Measurements from ENCODE around the gene PLS1. TPM values are rescaled to one million over a fixed set of nuclear protein-coding genes. Genes with fewer than 3 reads are reported as not detected.

PLS1 gene
- total and polyA plus RNA-seq, 8 donors = 11.4 to 40.4 (median 17.4) TPM

DNA sequence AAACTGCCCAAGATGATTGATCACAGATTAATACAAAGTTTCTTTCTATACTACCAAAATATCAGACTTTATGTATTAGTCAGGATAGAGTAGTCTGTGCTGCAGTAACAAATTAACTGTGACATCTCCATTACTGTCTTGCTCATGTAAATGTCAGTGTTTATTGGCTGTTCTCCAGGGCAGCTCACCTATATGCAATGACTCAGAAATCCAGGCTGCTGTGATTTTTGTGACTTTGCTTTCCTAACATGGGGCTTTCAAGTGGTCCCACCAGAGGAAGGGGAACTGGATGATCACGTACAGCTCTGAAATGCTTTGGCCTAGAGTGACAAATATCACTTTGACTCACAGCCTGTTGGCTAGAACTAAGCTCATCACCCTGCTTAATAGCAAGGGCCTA, 12.9 kb downstream of the PLS1 start:
- Histone ChIP-seq H3K27ac (no peak overlapping the region), H3K36me3 (no peaks in the 10 kb centered on the region), H3K27me3 (no peaks in the 10 kb centered on the region), H3K4me1 (no peaks in the 10 kb centered on the region), H3K4me3 (no peak overlapping the region), H3K9me3 (no peaks in the 10 kb centered on the region)
- TF ChIP-seq, protein P1, sequence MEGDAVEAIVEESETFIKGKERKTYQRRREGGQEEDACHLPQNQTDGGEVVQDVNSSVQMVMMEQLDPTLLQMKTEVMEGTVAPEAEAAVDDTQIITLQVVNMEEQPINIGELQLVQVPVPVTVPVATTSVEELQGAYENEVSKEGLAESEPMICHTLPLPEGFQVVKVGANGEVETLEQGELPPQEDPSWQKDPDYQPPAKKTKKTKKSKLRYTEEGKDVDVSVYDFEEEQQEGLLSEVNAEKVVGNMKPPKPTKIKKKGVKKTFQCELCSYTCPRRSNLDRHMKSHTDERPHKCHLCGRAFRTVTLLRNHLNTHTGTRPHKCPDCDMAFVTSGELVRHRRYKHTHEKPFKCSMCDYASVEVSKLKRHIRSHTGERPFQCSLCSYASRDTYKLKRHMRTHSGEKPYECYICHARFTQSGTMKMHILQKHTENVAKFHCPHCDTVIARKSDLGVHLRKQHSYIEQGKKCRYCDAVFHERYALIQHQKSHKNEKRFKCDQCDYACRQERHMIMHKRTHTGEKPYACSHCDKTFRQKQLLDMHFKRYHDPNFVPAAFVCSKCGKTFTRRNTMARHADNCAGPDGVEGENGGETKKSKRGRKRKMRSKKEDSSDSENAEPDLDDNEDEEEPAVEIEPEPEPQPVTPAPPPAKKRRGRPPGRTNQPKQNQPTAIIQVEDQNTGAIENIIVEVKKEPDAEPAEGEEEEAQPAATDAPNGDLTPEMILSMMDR (IDR thresholded peaks at IDR 0.05) = no peak
- DNase-seq (no peak), ATAC-seq (no peak)
- intact Hi-C loops (cut with DNase I) = no loop called here

DNA sequence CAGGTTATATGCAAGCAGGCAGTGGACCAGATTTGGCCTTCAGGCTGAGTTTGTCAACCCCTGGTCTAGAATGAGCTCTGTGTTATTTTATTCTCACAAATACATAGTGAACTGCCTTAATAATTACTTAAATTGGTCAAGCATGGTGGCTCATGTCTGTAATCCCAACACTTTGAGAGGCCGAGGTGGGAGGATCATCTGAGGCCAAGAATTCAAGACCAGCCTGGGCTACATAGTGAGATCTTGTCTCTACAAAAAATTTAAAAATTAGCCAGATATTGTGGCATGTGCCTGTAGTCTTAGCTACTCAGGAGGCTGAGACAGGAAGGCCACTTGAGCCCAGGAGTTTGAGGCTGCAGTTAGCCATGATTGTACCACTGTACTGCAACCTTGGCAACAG, 15.0 kb downstream of the PLS1 start:
- Histone ChIP-seq H3K4me1 (no peaks in the 10 kb centered on the region), H3K9me3 (no peaks in the 10 kb centered on the region), H3K27ac (no peak overlapping the region), H3K36me3 (no peaks in the 10 kb centered on the region), H3K4me3 (no peak overlapping the region), H3K27me3 (no peaks in the 10 kb centered on the region)
- intact Hi-C loops (cut with DNase I) = no loop called here
- TF ChIP-seq, protein P1 (IDR thresholded peaks at IDR 0.05) = no peak
- ATAC-seq (no peak), DNase-seq (no peak)

DNA sequence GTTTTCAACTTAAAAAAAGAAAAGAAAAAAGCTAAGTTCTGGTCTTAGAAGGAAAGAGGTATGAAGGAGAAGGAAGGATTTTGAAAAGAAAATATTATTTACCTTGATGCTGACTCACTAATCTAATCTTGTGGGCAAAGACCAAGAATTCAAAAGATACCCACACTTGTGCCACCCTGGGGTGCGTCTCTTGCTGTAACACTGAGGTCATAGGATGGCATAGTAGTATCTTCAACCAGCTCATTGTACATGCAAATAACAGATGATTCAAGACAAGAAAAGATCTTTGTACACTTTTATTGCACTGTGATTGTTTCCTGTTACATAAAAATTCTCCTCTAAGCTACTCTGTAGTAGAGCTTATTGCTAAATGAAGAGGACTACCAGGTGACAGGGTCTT, 17.3 kb downstream of the PLS1 start:
- Histone ChIP-seq H3K36me3 (no peaks in the 10 kb centered on the region), H3K4me1 (no peaks in the 10 kb centered on the region), H3K27me3 (no peaks in the 10 kb centered on the region), H3K27ac (no peak overlapping the region), H3K9me3 (no peaks in the 10 kb centered on the region), H3K4me3 (no peak overlapping the region)
- TF ChIP-seq, protein P1 (IDR thresholded peaks at IDR 0.05) = no peak
- ATAC-seq (no peak), DNase-seq (no peak)
- intact Hi-C loops (cut with DNase I) = no loop called here

DNA sequence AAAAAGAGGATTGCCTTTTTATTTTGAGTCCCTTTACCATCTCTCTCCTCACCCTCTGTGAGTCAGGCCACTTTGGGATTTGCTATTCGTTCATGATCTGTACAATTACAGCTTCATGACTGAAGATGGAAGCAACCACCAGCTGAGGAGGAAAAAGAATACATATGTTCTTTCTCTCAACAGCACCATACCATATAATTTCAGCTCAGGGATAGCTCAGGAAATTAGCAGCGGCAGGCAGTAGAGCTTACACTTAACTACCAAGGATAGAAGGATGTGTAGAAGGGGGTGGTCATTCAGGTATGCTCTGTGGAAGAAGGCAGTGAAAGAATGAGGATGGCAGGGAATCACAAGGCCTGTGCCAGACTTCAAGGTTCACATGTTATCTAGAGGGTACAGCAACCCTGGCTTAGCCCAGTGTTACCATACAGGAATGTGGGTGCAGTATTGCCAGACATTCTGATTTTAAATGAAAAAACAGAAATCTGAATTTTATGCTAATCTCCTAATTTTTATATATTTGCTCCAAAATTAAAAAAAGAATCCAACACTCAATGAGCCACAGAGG, 17.9 kb downstream of the PLS1 start:
- no peak for DNase-seq
- Histone ChIP-seq H3K36me3 (no peaks in the 10 kb centered on the region), H3K27me3 (no peaks in the 10 kb centered on the region), H3K9me3 (no peaks in the 10 kb centered on the region), H3K27ac (no peak overlapping the region), H3K4me3 (no peak overlapping the region), H3K4me1 (no peaks in the 10 kb centered on the region)
- intact Hi-C loops (cut with DNase I) = no loop called here
- TF ChIP-seq, protein P1 (IDR thresholded peaks at IDR 0.05) = no peak
- no peak for ATAC-seq

DNA sequence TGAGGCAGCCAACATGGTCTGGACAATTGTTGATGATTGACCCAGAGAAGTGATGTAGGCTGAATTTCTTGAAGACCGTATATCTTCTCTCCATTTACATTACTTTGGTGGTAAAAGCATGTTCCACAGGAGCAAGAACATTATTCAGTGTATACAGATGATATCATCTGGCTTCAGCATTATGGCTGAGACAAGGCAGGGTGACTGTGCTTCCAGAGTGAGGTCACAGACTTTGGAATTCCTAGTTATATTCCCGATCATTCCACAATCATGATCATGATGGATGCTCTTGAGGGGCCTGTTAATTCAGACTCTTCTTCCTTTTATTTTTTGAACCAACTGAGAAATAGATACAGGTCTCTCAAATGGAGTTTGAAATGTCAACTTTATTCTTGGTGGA, 19.0 kb downstream of the PLS1 start:
- ATAC-seq (no peak), DNase-seq (no peak)
- H3K4me1 ChIP-seq = no peaks in the 10 kb centered on the region
- no peaks in the 10 kb centered on the region for H3K27me3 ChIP-seq
- TF ChIP-seq, protein P1 (IDR thresholded peaks at IDR 0.05) = no peak
- H3K36me3 ChIP-seq = no peaks in the 10 kb centered on the region
- no peak overlapping the region for H3K4me3 ChIP-seq
- intact Hi-C loops (cut with DNase I) = no loop called here
- no peak overlapping the region for H3K27ac ChIP-seq
- H3K9me3 ChIP-seq = no peaks in the 10 kb centered on the region
